HL-60 (cell line): ENCODE results near the gene HEXD.

Source experiments
- GABPA ChIP-seq: IDR thresholded peaks from 2 replicates; pipeline ENCODE4 v1.6.1; 2012; ENCODE audit warnings: low read depth
- POLR2AphosphoS5 ChIP-seq: IDR thresholded peaks from 2 replicates; pipeline ENCODE4 v1.6.1; 2012; ENCODE audit warnings: low read depth
- TF ChIP-seq, protein P1 (sequence below): IDR thresholded peaks from one replicate; pipeline ENCODE4 v1.5.1; 2011; ENCODE audit warnings: low read length, control low read depth, inconsistent platforms; ENCODE audit not compliant: insufficient read depth

- TF ChIP-seq, protein P1, sequence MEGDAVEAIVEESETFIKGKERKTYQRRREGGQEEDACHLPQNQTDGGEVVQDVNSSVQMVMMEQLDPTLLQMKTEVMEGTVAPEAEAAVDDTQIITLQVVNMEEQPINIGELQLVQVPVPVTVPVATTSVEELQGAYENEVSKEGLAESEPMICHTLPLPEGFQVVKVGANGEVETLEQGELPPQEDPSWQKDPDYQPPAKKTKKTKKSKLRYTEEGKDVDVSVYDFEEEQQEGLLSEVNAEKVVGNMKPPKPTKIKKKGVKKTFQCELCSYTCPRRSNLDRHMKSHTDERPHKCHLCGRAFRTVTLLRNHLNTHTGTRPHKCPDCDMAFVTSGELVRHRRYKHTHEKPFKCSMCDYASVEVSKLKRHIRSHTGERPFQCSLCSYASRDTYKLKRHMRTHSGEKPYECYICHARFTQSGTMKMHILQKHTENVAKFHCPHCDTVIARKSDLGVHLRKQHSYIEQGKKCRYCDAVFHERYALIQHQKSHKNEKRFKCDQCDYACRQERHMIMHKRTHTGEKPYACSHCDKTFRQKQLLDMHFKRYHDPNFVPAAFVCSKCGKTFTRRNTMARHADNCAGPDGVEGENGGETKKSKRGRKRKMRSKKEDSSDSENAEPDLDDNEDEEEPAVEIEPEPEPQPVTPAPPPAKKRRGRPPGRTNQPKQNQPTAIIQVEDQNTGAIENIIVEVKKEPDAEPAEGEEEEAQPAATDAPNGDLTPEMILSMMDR: no peak
- TF ChIP-seq GABPA (no peak), POLR2AphosphoS5 (no peak)
Observed at GRCh38 chr17:82388223-82388921, 29.8 kb upstream of the HEXD start.
